H9 (cell line): ENCODE data around the gene PNPLA2. TPM values are rescaled to one million over a fixed set of nuclear protein-coding genes. Genes with fewer than 3 reads are reported as not detected.

Source experiments
- DNase-seq: peaks from one replicate; pipeline ENCODE4 v3.0.0-alpha.2; 2017
- H2AFZ ChIP-seq: one replicate; pipeline ENCODE4 v1.6.1; 2013; ENCODE audit warnings: mild to moderate bottlenecking, low read length, control low read depth, moderate library complexity
- H2AK5ac ChIP-seq: 2 replicates; pipeline ENCODE4 v1.6.1; 2013; ENCODE audit warnings: low read length, control low read depth, mixed read lengths; ENCODE audit not compliant: insufficient read length
- H2BK120ac ChIP-seq: one replicate; pipeline ENCODE4 v1.6.1; 2013; ENCODE audit warnings: low read depth, mild to moderate bottlenecking, low read length, control low read depth, inconsistent platforms; ENCODE audit not compliant: poor library complexity, severe bottlenecking
- H2BK12ac ChIP-seq: 2 replicates; pipeline ENCODE4 v1.6.1; 2013; ENCODE audit warnings: low read length, control low read depth, mixed read lengths, low read depth; ENCODE audit not compliant: insufficient read length
- H2BK15ac ChIP-seq: 2 replicates; pipeline ENCODE4 v1.6.1; 2013; ENCODE audit warnings: low read depth, low read length, control low read depth
- H2BK20ac ChIP-seq: one replicate; pipeline ENCODE4 v1.6.1; 2013; ENCODE audit warnings: low read depth, mild to moderate bottlenecking, low read length, control low read depth, inconsistent platforms; ENCODE audit not compliant: poor library complexity, severe bottlenecking
- H2BK5ac ChIP-seq: 2 replicates; pipeline ENCODE4 v1.6.1; 2013; ENCODE audit warnings: low read length, control low read depth, mixed read lengths; ENCODE audit not compliant: insufficient read length
- H3K14ac ChIP-seq: 2 replicates; pipeline ENCODE4 v1.6.1; 2013; ENCODE audit warnings: low read length, control low read depth; ENCODE audit not compliant: insufficient read depth
- H3K18ac ChIP-seq: 2 replicates; pipeline ENCODE4 v1.6.1; 2013; ENCODE audit warnings: low read depth, mild to moderate bottlenecking, mixed read lengths, low read length, control low read depth; ENCODE audit not compliant: insufficient read length
- H3K23ac ChIP-seq: 2 replicates; pipeline ENCODE4 v1.6.1; 2013; ENCODE audit warnings: low read length, control low read depth, mixed read lengths, low read depth; ENCODE audit not compliant: insufficient read length
- H3K23me2 ChIP-seq: 2 replicates; pipeline ENCODE4 v1.6.1; 2013; ENCODE audit warnings: low read depth, mild to moderate bottlenecking, mixed read lengths, low read length, control low read depth; ENCODE audit not compliant: insufficient read length, poor library complexity, severe bottlenecking
- H3K27ac ChIP-seq: 2 replicates; pipeline ENCODE4 v1.5.1; 2013; ENCODE audit warnings: low read length, control low read depth, mixed read lengths, low read depth; ENCODE audit not compliant: insufficient read length
- H3K27me3 ChIP-seq: 2 replicates; pipeline ENCODE4 v1.6.1; 2013; ENCODE audit warnings: low read length, control low read depth, inconsistent platforms; ENCODE audit not compliant: insufficient read depth
- H3K4ac ChIP-seq: 2 replicates; pipeline ENCODE4 v1.6.1; 2013; ENCODE audit warnings: low read depth, mild to moderate bottlenecking, control low read depth, inconsistent platforms, low read length, moderate library complexity
- H3K4me1 ChIP-seq: 2 replicates; pipeline ENCODE4 v1.6.1; 2013; ENCODE audit warnings: low read length, control low read depth, inconsistent platforms; ENCODE audit not compliant: insufficient read depth
- H3K4me2 ChIP-seq: 2 replicates; pipeline ENCODE4 v1.6.1; 2013; ENCODE audit warnings: low read length, control low read depth, mixed read lengths; ENCODE audit not compliant: insufficient read length, insufficient read depth
- H3K56ac ChIP-seq: 2 replicates; pipeline ENCODE4 v1.6.1; 2013; ENCODE audit warnings: low read depth, mild to moderate bottlenecking, mixed read lengths, low read length, control low read depth; ENCODE audit not compliant: insufficient read length
- H3K79me1 ChIP-seq: 2 replicates; pipeline ENCODE4 v1.6.1; 2013; ENCODE audit warnings: low read depth, mild to moderate bottlenecking, moderate library complexity, low read length, control low read depth, inconsistent platforms; ENCODE audit not compliant: insufficient read depth, poor library complexity, severe bottlenecking
- H3K79me2 ChIP-seq: 2 replicates; pipeline ENCODE4 v1.6.1; 2013; ENCODE audit warnings: low read length, control low read depth, inconsistent platforms; ENCODE audit not compliant: insufficient read depth
- H3K9ac ChIP-seq: 2 replicates; pipeline ENCODE4 v1.6.1; 2013; ENCODE audit warnings: low read length, control low read depth, mixed read lengths; ENCODE audit not compliant: insufficient read length; ENCODE audit errors: extremely low read depth
- H3K9me3 ChIP-seq: one replicate; pipeline ENCODE4 v1.6.1; 2013; ENCODE audit warnings: low read depth, low read length, inconsistent platforms; ENCODE audit not compliant: control insufficient read depth
- H3T11ph ChIP-seq: one replicate; pipeline ENCODE4 v1.6.1; 2013; ENCODE audit warnings: mild to moderate bottlenecking, low read length, control low read depth, inconsistent platforms
- H4K20me1 ChIP-seq: one replicate; pipeline ENCODE4 v1.6.1; 2013; ENCODE audit not compliant: control insufficient read depth, insufficient read length, insufficient read depth
- H4K5ac ChIP-seq: 2 replicates; pipeline ENCODE4 v1.6.1; 2013; ENCODE audit warnings: low read depth, mild to moderate bottlenecking, mixed read lengths, low read length, control low read depth; ENCODE audit not compliant: insufficient read length
- H4K8ac ChIP-seq: replicated peaks from 2 replicates; pipeline ENCODE4 v1.6.1; 2013; ENCODE audit warnings: low read length, control low read depth, mixed read lengths, low read depth; ENCODE audit not compliant: insufficient read length
- H4K91ac ChIP-seq: 2 replicates; pipeline ENCODE4 v1.6.1; 2013; ENCODE audit warnings: low read depth, mild to moderate bottlenecking, moderate library complexity, mixed read lengths, low read length, control low read depth; ENCODE audit not compliant: insufficient read length
- H3K27ac Mint-ChIP-seq, 3 experiments: 2 replicates in 2 of 3; 3 replicates in 1 of 3; pipeline ENCODE4 v1.8.0; 2020 to 2021; ENCODE audit warnings: mixed read lengths in 3 of 3, mild to moderate bottlenecking in 1 of 3, moderate library complexity in 1 of 3
- H3K27me3 Mint-ChIP-seq: 2 replicates; pipeline ENCODE4 v1.8.0; 2021; ENCODE audit warnings: low read depth, mild to moderate bottlenecking, moderate library complexity, mixed read lengths
- H3K36me3 Mint-ChIP-seq, 3 experiments: 2 replicates in 2 of 3; 3 replicates in 1 of 3; pipeline ENCODE4 v1.8.0; 2020 to 2021; ENCODE audit warnings: low read depth in 3 of 3, mixed read lengths in 3 of 3; ENCODE audit not compliant: insufficient read depth in 1 of 3
- H3K4me1 Mint-ChIP-seq, 2 experiments: 2 replicates each; pipeline ENCODE4 v1.8.0; 2020; ENCODE audit warnings: mixed read lengths in 2 of 2
- H3K4me3 Mint-ChIP-seq, 2 experiments: 2 replicates in 1 of 2; 3 replicates in 1 of 2; pipeline ENCODE4 v1.8.0; 2020 to 2021; ENCODE audit warnings: mild to moderate bottlenecking in 2 of 2, mixed read lengths in 2 of 2, moderate library complexity in 1 of 2
- H3K9me3 Mint-ChIP-seq, 2 experiments: 2 replicates in 1 of 2; 3 replicates in 1 of 2; pipeline ENCODE4 v1.8.0; 2020; ENCODE audit warnings: mild to moderate bottlenecking in 2 of 2, mixed read lengths in 2 of 2, moderate library complexity in 1 of 2
- CTCF ChIP-seq: fragments of 200-600 bp; sonication (generic); conservative IDR thresholded peaks from 3 replicates; pipeline ENCODE4 v1.8.0; 2021; ENCODE audit warnings: antibody characterized with exemption, mild to moderate bottlenecking
- WGBS: extraction: QIAGEN DNeasy Blood & Tissue Kit; methylation state at CpG from one replicate; pipeline ENCODE4 v1.1.7; 2013; ENCODE audit warnings: missing lambda C conversion rate, low lambda C conversion rate, mixed read lengths; ENCODE audit not compliant: insufficient read length; ENCODE audit errors: extremely low coverage; 5-methylcytosine and 5-hydroxymethylcytosine counted together
- total RNA-seq: library from RNA; stranded (reverse); gene quantifications from 2 replicates; pipeline ENCODE4 v1.2.1, GENCODE V29; 2021

Gene PNPLA2
- total RNA-seq, 1 experiment from 2014 or later: 67.3 TPM

- Mint-ChIP-seq H3K9me3 (no peaks in the 10 kb centered on the region), H3K27ac (no peak overlapping the region), H3K4me1 (peaks cover 4 to 7% of the 10 kb centered on the region in 2 experiments), H3K36me3 (peaks cover 14 to 41% (median 37%) of the 10 kb centered on the region in 3 experiments), H3K27me3 (peaks cover 3% of the 10 kb centered on the region; the same call in 1 of the 2 replicates), H3K4me3 (no peak overlapping the region)
- no peak overlapping the region for H2AK5ac ChIP-seq
- no peak overlapping the region for H3K9ac ChIP-seq
- H3K23me2 ChIP-seq: no peaks in the 10 kb centered on the region
- H3K79me1 ChIP-seq: no peaks in the 10 kb centered on the region
- no peak overlapping the region for H4K5ac ChIP-seq
- no peak overlapping the region for H3T11ph ChIP-seq
- no peaks in the 10 kb centered on the region for H3K79me2 ChIP-seq
- H2BK5ac ChIP-seq: no peak overlapping the region
- no peak overlapping the region for H2AFZ ChIP-seq
- no peak for TF ChIP-seq CTCF
- H3K27me3 ChIP-seq: no peaks in the 10 kb centered on the region
- no peak overlapping the region for H3K27ac ChIP-seq
- H2BK12ac ChIP-seq: no peak overlapping the region
- no peak overlapping the region for H3K23ac ChIP-seq
- H3K14ac ChIP-seq: no peak overlapping the region
- no peak overlapping the region for H3K56ac ChIP-seq
- H2BK20ac ChIP-seq: no peak overlapping the region
- no peak for DNase-seq
- no peak overlapping the region for H3K4me2 ChIP-seq
- no peak overlapping the region for H2BK120ac ChIP-seq
- H3K18ac ChIP-seq: no peak overlapping the region
- H3K4ac ChIP-seq: no peak overlapping the region
- no peak overlapping the region for H4K91ac ChIP-seq
- no peak overlapping the region for H2BK15ac ChIP-seq
- no peak overlapping the region for H4K8ac ChIP-seq
- no peaks in the 10 kb centered on the region for H4K20me1 ChIP-seq
- H3K4me1 ChIP-seq: no peaks in the 10 kb centered on the region
- H3K9me3 ChIP-seq: no peaks in the 10 kb centered on the region
- WGBS: no CpG with 5 or more reads among the region's 9 CpGs
These were observed 52.8 kb downstream of the PNPLA2 start for GRCh38 chr11:871472-871871.
